GM12891 (cell line): ENCODE data around the gene ANKRA2. TPM values are rescaled to one million over a fixed set of nuclear protein-coding genes. Genes with fewer than 3 reads are reported as not detected.

Experiments used
- DNase-seq: peaks from one replicate; pipeline ENCODE4 v3.0.0; 2011; ENCODE audit warnings: low spot score; ENCODE audit not compliant: insufficient read length
- FAIRE-seq: peaks from 2 replicates; lab custom pipeline; 2011; peaks lifted over from hg19 to GRCh38; lab: Jason Lieb, UNC
- PAX5 ChIP-seq: IDR thresholded peaks from 2 replicates; pipeline ENCODE4 v1.6.1; 2011; ENCODE audit warnings: low read length, moderate library complexity, mild to moderate bottlenecking; ENCODE audit not compliant: insufficient read depth, severe bottlenecking
- POLR2A ChIP-seq: IDR thresholded peaks from 2 replicates; pipeline ENCODE4 v1.6.1; 2011; ENCODE audit warnings: low read depth, low read length, control low read depth
- POLR2AphosphoS5 ChIP-seq: IDR thresholded peaks from 2 replicates; pipeline ENCODE4 v1.6.1; 2011; ENCODE audit warnings: low read depth, low read length, control low read depth
- POU2F2 ChIP-seq: IDR thresholded peaks from 2 replicates; pipeline ENCODE4 v1.6.1; 2011; ENCODE audit warnings: low read depth, mild to moderate bottlenecking, control low read depth, low read length, moderate library complexity
- SPI1 ChIP-seq: IDR thresholded peaks from 2 replicates; pipeline ENCODE4 v1.6.1; 2011; ENCODE audit warnings: low read depth, low read length, control low read depth
- TAF1 ChIP-seq: IDR thresholded peaks from 2 replicates; pipeline ENCODE4 v1.6.1; 2011; ENCODE audit warnings: low read depth, low read length, control low read depth
- polyA plus RNA-seq: library from polyadenylated mRNA; unstranded; fragments of >200 nt; gene quantifications from one replicate; pipeline ENCODE4 v1.2.1, GENCODE V29; 2012; ENCODE audit warnings: low read depth, missing spikeins, inconsistent platforms; ENCODE audit not compliant: missing spikeins

The ANKRA2 gene
- 14.1 TPM for polyA plus RNA-seq

GRCh38 chr5:73565139-73565968 lies at the start of gene ANKRA2, which contains the start of gene UTP15:
Gene ANKRA2 (minus strand): TSS chr5:73565639. CDS start chr5:73562881, 2,758 bp downstream.
Gene UTP15 (plus strand): TSS chr5:73565743. CDS start chr5:73567345, 1,602 bp downstream.
- FAIRE-seq (peak; percentile 99), DNase-seq (peak; percentile 47)
- TF ChIP-seq SPI1 (peak; percentile 33), POLR2AphosphoS5 (peak; percentile 62), TAF1 (peak; percentile 49), PAX5 (peak; percentile 81), POU2F2 (peak; percentile 71), POLR2A (peak; percentile 72)

DNA sequence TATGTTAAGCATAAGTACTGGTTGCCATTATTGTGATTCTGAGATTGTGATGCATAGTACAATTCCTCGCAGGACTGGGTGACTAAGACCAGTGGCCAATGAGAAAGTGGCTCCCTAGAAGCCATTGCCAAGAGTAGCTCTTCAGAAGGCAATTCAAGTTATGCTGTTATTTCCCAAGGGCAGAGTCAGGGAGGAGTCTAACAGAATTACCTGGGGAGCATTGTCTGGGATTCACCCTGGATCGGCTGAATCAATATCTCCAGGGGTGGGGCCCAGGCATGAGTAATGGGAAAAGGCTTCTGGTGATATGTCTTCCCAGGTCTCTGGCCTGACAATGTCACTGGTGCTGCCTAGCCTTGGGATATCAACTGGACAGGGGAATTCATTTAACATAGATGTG lies 49.6 kb upstream of the ANKRA2 start:
- TF ChIP-seq SPI1 = no peak
- TF ChIP-seq PAX5 = no peak
- no peak for TF ChIP-seq TAF1
- TF ChIP-seq POLR2AphosphoS5 = no peak
- no peak for TF ChIP-seq POU2F2
- TF ChIP-seq POLR2A = no peak
- FAIRE-seq (no peak), DNase-seq (no peak)

DNA sequence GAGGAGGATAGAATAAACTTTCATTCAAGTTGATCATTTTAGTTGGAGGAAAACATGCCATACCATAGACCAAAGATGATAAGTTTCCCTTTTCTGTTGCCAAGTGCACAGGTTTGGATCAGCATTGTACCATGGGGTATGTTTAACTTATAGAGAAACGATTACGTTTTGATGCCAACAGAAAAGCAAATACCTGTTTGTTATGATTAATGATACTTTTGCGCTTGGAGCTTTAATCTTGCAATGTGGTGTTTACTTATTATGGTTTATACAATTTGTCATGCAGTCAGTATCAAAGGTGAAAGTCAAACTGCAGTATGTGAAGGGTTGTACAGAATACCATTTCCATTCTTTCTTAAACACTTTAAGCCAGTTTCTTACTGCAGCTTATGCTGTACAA lies 47.4 kb upstream of the ANKRA2 start:
- DNase-seq = no peak
- TF ChIP-seq PAX5 = no peak
- TF ChIP-seq TAF1 = no peak
- TF ChIP-seq POLR2A = no peak
- TF ChIP-seq SPI1 = no peak
- no peak for TF ChIP-seq POU2F2
- TF ChIP-seq POLR2AphosphoS5 = no peak
- FAIRE-seq = no peak

GRCh38 chr5:73607228-73607627 lies 41.8 kb upstream of the ANKRA2 start:
- no peak for TF ChIP-seq POU2F2
- TF ChIP-seq POLR2A = no peak
- TF ChIP-seq SPI1 = no peak
- no peak for TF ChIP-seq PAX5
- no peak for TF ChIP-seq TAF1
- TF ChIP-seq POLR2AphosphoS5 = no peak
- DNase-seq = no peak
- no peak for FAIRE-seq

GRCh38 chr5:73606206-73606753 lies 40.8 kb upstream of the ANKRA2 start:
- DNase-seq (no peak), FAIRE-seq (no peak)
- no peak for TF ChIP-seq SPI1

- DNase-seq (no peak), FAIRE-seq (no peak)
- no peak for TF ChIP-seq POLR2AphosphoS5
- TF ChIP-seq TAF1 = no peak
- TF ChIP-seq SPI1 = no peak
- no peak for TF ChIP-seq POLR2A
- no peak for TF ChIP-seq POU2F2
- TF ChIP-seq PAX5 = no peak
Observed at GRCh38 chr5:73605223-73606087, 40.0 kb upstream of the ANKRA2 start.

DNA sequence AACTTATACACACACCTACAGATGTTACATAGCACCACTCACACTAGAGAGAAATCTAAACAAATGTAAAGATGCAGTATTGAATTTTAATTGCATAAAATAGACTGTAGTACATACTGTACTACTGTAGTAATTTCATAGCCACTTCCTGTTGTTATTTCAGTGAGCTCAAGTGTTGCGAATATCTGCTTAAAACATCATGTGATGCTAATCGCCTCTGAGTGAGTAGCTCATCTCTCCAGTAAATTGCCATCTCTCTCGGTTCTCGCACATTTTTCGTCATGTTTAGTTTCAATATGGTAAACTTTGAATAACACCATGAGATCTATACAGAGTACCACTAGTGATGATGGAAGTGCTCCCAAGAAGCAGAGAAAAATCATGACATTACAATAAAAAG lies 38.6 kb upstream of the ANKRA2 start:
- FAIRE-seq = no peak
- DNase-seq = no peak
- no peak for TF ChIP-seq TAF1
- TF ChIP-seq SPI1 = no peak
- no peak for TF ChIP-seq POLR2A
- no peak for TF ChIP-seq POU2F2
- no peak for TF ChIP-seq POLR2AphosphoS5

GRCh38 chr5:73599380-73599779 lies 33.9 kb upstream of the ANKRA2 start:
- TF ChIP-seq SPI1 (no peak), POLR2AphosphoS5 (no peak), PAX5 (no peak), POLR2A (no peak), TAF1 (no peak)
- DNase-seq (no peak), FAIRE-seq (no peak)

DNA sequence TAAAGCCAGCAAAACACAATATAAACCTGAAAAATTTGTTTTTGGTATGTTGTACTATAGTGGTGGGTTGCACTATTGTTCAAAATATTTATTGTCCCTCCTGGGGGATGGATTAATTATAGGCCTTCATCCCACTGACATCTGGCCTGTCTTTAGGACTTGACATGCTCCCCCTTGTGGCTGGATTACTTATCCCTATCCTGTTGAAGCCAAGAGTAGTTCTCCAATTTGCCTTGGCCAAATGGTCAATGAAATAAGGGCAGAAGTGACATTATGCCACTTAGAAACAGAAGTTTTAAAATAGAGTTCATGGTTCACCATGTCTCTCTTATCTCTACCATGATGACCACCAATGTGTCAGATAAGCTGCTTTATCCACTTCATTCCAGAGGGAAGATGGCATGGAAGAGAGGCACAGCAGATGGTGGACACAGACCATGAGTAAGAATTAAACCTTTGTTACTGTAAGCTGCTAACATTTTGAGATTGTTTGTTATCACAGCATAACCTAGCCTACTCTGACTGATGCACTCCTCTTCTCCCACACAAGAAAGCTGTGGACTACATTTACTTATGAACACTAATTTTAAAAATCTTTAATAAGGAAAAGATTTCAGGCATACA lies 31.4 kb upstream of the ANKRA2 start:
- TF ChIP-seq SPI1 = no peak
- TF ChIP-seq POLR2A = no peak
- TF ChIP-seq TAF1 = no peak
- no peak for TF ChIP-seq POU2F2
- no peak for TF ChIP-seq POLR2AphosphoS5
- no peak for TF ChIP-seq PAX5
- FAIRE-seq = no peak
- DNase-seq = no peak
